ENCODE measurements around the gene AGAP9. TPM values are rescaled to one million over a fixed set of nuclear protein-coding genes. Genes with fewer than 3 reads are reported as not detected.

AGAP9 gene
- total RNA-seq: 2.1 and 7.7 TPM in 2 replicates

GRCh38 chr10:47523475-47523874 is at the start of gene AGAP9:
TSS of gene AGAP9 (minus strand) at chr10:47523638. CDS start at chr10:47523526, 112 bp downstream.

GRCh38 chr10:47491600-47491999 is 31.8 kb downstream of the AGAP9 start, which contains the start of gene FAM25G:
TSS of gene FAM25G (minus strand) at chr10:47491700. CDS start at chr10:47491674, 26 bp downstream.

DNA sequence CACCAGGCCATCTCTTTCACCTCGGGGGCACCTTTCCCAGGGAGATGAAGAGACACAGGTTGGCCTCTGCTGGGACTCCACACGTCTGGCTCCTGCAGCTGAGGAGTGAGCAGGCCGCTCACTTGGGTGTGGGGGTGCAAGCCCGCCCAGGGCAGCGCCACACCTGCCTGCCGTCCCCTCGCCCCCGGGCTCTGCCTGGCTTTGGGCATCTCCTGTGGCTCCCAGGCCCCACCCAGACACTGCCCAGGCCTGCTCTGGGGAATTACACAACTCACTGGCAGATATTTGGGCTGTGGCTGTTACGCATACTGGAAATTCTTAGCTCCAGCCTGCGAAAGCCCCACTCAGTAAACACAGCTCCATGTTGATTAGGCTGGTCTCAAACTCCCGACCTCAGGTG is 39.5 kb downstream of the AGAP9 start, which contains the start of gene ANXA8:
Gene ANXA8 (minus strand): TSS at position 193 of the 400 bp plus-strand sequence. CDS start 182 bp downstream, at position 11.

Other genes starting within 250 kb of the AGAP9 start
- under 0.01 TPM in 1 of 2 replicates, not detected in the other for gene GDF10, start 223.4 kb downstream of the AGAP9 start, total RNA-seq
- not detected in 2 replicates for gene GDF2, start 201.2 kb downstream of the AGAP9 start, total RNA-seq
- gene RBP3, start 175.3 kb downstream of the AGAP9 start, total RNA-seq: not detected in 2 replicates
- under 0.01 and 0.47 TPM in 2 replicates for gene ZNF488, start 139.3 kb downstream of the AGAP9 start, total RNA-seq
- gene ANXA8, start 39.5 kb downstream of the AGAP9 start, total RNA-seq: 0.77 and 18.2 TPM in 2 replicates
- not detected in 2 replicates for gene FAM25G, start 31.9 kb downstream of the AGAP9 start, total RNA-seq
- gene SYT15B, start 240.0 kb upstream of the AGAP9 start, total RNA-seq: 8.2 and 13.8 TPM in 2 replicates